CD4-positive, CD25-positive, alpha-beta regulatory T cell (primary cell): Measurements from ENCODE around the gene HUNK. TPM values are rescaled to one million over a fixed set of nuclear protein-coding genes. Genes with fewer than 3 reads are reported as not detected.

ENCODE experiments used
- ATAC-seq, 2 donors: fragments of 150-1000 bp; cut with Tn5 transposase; one replicate each; pipeline ENCODE4 v1.10.0; 2021; ENCODE audit warnings: low read depth in 2 of 2, moderate number of reproducible peaks in 2 of 2, moderate library complexity in 1 of 2
- DNase-seq, 3 donors: peaks; one replicate each; pipeline versions ENCODE4 v3.0.0 to v3.0.0-alpha.2; 2012 to 2022; ENCODE audit warnings: mixed read lengths in 1 of 3
- H3K27ac ChIP-seq: one replicate; pipeline ENCODE4 v1.7.0; 2013; ENCODE audit warnings: mild to moderate bottlenecking, low read length; ENCODE audit not compliant: insufficient read depth, poor library complexity, severe bottlenecking
- H3K27me3 ChIP-seq: one replicate; pipeline ENCODE4 v1.7.0; 2013; ENCODE audit warnings: low read length; ENCODE audit not compliant: control insufficient read depth, insufficient read depth
- H3K36me3 ChIP-seq: one replicate; pipeline ENCODE4 v1.7.0; 2013; ENCODE audit warnings: mild to moderate bottlenecking, low read length, moderate library complexity; ENCODE audit not compliant: control insufficient read depth, insufficient read depth
- H3K4me1 ChIP-seq: 2 replicates; pipeline ENCODE4 v1.7.0; 2013; ENCODE audit warnings: mild to moderate bottlenecking, low read length; ENCODE audit not compliant: insufficient read depth, control insufficient read depth, poor library complexity, severe bottlenecking
- H3K4me3 ChIP-seq: one replicate; pipeline ENCODE4 v1.7.0; 2013; ENCODE audit warnings: low read depth, mild to moderate bottlenecking, low read length, moderate library complexity
- H3K9me3 ChIP-seq, 2 experiments: 1 replicate in 1 of 2; 2 replicates in 1 of 2; pipeline ENCODE4 v1.7.0; 2013; ENCODE audit warnings: low read length in 2 of 2, mild to moderate bottlenecking in 1 of 2, moderate library complexity in 1 of 2; ENCODE audit not compliant: control insufficient read depth in 2 of 2
- H3K27ac Mint-ChIP-seq, 3 donors: one replicate each; pipeline ENCODE4 v1.8.0; 2020 to 2022; ENCODE audit warnings: mild to moderate bottlenecking in 3 of 3, mixed read lengths in 3 of 3, moderate library complexity in 2 of 3
- H3K27me3 Mint-ChIP-seq: one replicate; pipeline ENCODE4 v1.8.0; 2022; ENCODE audit warnings: mild to moderate bottlenecking, mixed read lengths
- H3K36me3 Mint-ChIP-seq: one replicate; pipeline ENCODE4 v1.8.0; 2020; ENCODE audit warnings: mixed read lengths
- H3K4me1 Mint-ChIP-seq, 4 donors: one replicate each; pipeline ENCODE4 v1.8.0; 2020 to 2022; ENCODE audit warnings: mixed read lengths in 4 of 4, mild to moderate bottlenecking in 1 of 4
- H3K4me3 Mint-ChIP-seq, 4 donors: one replicate each; pipeline ENCODE4 v1.8.0; 2020 to 2022; ENCODE audit warnings: mild to moderate bottlenecking in 4 of 4, mixed read lengths in 4 of 4, moderate library complexity in 3 of 4
- H3K9me3 Mint-ChIP-seq, 7 donors: one replicate each; pipeline ENCODE4 v1.8.0; 2020 to 2022; ENCODE audit warnings: mixed read lengths in 7 of 7, mild to moderate bottlenecking in 3 of 7, moderate library complexity in 2 of 7
- polyA plus RNA-seq, 4 donors: library from polyadenylated mRNA; unstranded; fragments of 300-500 nt; fragmentation: Illumina TruSeq; gene quantifications; one replicate each; pipeline ENCODE4 v1.2.3, GENCODE V29; 2021
- total RNA-seq: library from RNA; stranded (reverse); gene quantifications from one replicate; pipeline ENCODE4 v1.2.3, GENCODE V29; 2022

The HUNK gene
- total and polyA plus RNA-seq, 5 donors from 2014 or later = not detected

DNA sequence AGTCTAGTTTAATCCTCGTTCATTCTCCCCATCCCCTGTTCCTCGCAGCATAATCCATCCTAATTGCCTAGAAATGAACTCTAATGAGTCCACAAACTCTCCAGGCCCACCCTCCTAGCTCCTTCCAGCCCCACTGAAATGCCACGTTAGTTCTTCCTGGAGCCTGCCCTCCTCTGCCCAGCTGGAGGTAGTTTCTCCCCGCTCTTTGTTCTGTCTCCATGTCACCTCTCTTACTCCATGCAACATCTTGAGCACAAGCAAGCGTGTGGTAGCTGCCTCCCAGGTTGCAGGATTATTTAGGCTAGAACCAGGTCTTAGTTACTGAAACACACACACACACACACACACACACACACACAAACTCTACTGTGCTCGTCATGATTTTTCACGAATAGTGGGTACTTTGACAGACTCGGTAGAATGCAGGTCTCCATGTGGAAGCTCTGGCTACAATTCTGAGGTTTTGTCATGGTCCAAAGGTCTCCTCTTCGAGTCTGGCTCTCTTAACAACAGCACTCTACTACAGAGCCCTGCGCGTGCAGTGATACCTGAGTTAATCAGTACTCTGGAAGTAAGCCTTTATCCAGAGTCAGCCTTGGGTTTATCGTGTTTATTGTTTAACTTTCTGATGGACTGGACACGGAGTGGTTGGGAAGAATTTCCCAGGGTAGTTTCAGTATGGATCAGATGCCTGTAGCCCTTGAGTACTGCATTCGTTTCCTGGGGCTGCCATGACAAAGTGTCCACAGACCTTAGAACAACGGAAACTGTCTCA is 27.5 kb downstream of the HUNK start:
- no peaks in the 10 kb centered on the region for H3K27me3 ChIP-seq
- H3K4me1 Mint-ChIP-seq = peaks cover 0 to 10% (median 5%) of the 10 kb centered on the region in 4 donors
- peaks cover 5% of the 10 kb centered on the region for H3K27me3 Mint-ChIP-seq
- H3K27ac Mint-ChIP-seq = no peak overlapping the region
- no peak overlapping the region for H3K4me3 ChIP-seq
- ATAC-seq (no peak), DNase-seq (no peak)
- H3K9me3 ChIP-seq = no peaks in the 10 kb centered on the region
- H3K36me3 ChIP-seq = no peaks in the 10 kb centered on the region
- no peaks in the 10 kb centered on the region for H3K36me3 Mint-ChIP-seq
- H3K4me3 Mint-ChIP-seq = no peak overlapping the region
- no peaks in the 10 kb centered on the region for H3K4me1 ChIP-seq
- H3K9me3 Mint-ChIP-seq = peaks cover 0 to 2% (median 0%) of the 10 kb centered on the region in 7 donors
- no peak overlapping the region for H3K27ac ChIP-seq

DNA sequence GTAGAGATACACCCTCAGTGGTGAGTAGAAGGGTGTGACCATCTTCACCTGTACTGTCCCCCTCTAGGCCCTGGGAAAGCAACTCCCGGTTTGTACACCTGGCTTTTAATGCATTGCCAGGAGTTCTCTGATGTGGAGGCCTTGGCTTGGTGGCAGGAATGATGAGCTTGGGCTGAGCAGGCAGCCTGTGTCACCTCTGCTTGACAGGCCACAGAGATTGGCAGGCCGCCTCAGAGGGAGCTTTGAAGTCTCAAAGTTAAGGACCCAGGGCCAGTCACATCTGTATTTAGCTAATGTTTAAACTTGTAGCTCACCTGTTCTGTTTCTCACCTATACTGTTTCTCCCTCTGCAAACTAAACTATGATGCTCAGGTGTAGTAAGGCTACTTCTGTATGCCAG is 28.5 kb downstream of the HUNK start:
- H3K27me3 ChIP-seq = no peaks in the 10 kb centered on the region
- no peak overlapping the region for H3K27ac ChIP-seq
- H3K4me1 ChIP-seq = no peaks in the 10 kb centered on the region
- no peaks in the 10 kb centered on the region for H3K9me3 ChIP-seq
- Mint-ChIP-seq H3K4me1 (peaks cover 0 to 10% (median 5%) of the 10 kb centered on the region in 4 donors), H3K27me3 (peaks cover 5% of the 10 kb centered on the region), H3K36me3 (no peaks in the 10 kb centered on the region), H3K27ac (no peak overlapping the region), H3K4me3 (no peak overlapping the region), H3K9me3 (peaks cover 0 to 2% (median 0%) of the 10 kb centered on the region in 7 donors)
- DNase-seq = no peak
- H3K36me3 ChIP-seq = no peaks in the 10 kb centered on the region
- ATAC-seq = no peak
- H3K4me3 ChIP-seq = no peak overlapping the region

- H3K36me3 Mint-ChIP-seq = no peaks in the 10 kb centered on the region
- DNase-seq (no peak), ATAC-seq (no peak)
- H3K4me3 Mint-ChIP-seq = no peak overlapping the region
- H3K27ac Mint-ChIP-seq = no peak overlapping the region
- peaks cover 6% of the 10 kb centered on the region for H3K27me3 Mint-ChIP-seq
- H3K4me1 ChIP-seq = no peaks in the 10 kb centered on the region
- H3K27me3 ChIP-seq = no peaks in the 10 kb centered on the region
- H3K4me3 ChIP-seq = no peak overlapping the region
- H3K4me1 Mint-ChIP-seq = peaks cover 0 to 10% (median 5%) of the 10 kb centered on the region in 4 donors
- H3K36me3 ChIP-seq = no peaks in the 10 kb centered on the region
- no peaks in the 10 kb centered on the region for H3K9me3 ChIP-seq
- H3K27ac ChIP-seq = no peak overlapping the region
- H3K9me3 Mint-ChIP-seq = peaks cover 0 to 2% (median 0%) of the 10 kb centered on the region in 7 donors
Observed at GRCh38 chr21:31902438-31902837, 29.6 kb downstream of the HUNK start.

DNA sequence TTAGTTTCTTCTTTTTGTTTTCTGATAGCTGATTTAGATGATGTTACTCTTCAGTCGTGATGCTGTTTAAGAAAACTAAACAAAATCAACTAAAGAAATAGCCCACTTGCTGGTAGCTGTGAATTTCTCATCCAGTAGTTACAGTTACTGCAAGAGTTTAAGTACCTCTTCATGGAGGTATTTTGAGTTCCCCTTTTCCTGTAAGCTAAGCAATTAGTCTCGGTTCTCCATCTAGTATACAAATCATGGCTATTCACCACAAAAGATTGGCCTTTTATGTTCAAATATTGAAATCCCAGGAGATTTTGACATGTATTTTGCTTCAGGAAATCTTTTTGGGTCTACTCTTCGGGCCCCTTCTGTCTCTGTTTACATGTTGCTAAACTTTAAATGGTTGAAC is 31.1 kb downstream of the HUNK start:
- Mint-ChIP-seq H3K4me1 (peaks cover 0 to 10% (median 4%) of the 10 kb centered on the region in 4 donors), H3K27me3 (peaks cover 9% of the 10 kb centered on the region), H3K36me3 (no peaks in the 10 kb centered on the region), H3K27ac (no peak overlapping the region), H3K9me3 (peaks cover 0 to 2% (median 0%) of the 10 kb centered on the region in 7 donors), H3K4me3 (no peak overlapping the region)
- Histone ChIP-seq H3K9me3 (no peaks in the 10 kb centered on the region), H3K27me3 (no peaks in the 10 kb centered on the region), H3K4me1 (no peaks in the 10 kb centered on the region), H3K27ac (no peak overlapping the region), H3K36me3 (no peaks in the 10 kb centered on the region), H3K4me3 (no peak overlapping the region)
- ATAC-seq = no peak
- DNase-seq = no peak

- Histone ChIP-seq H3K27me3 (peaks cover 5% of the 10 kb centered on the region), H3K36me3 (no peaks in the 10 kb centered on the region), H3K27ac (no peak overlapping the region), H3K9me3 (no peaks in the 10 kb centered on the region), H3K4me3 (no peak overlapping the region), H3K4me1 (no peaks in the 10 kb centered on the region)
- no peaks in the 10 kb centered on the region for H3K4me1 Mint-ChIP-seq
- peaks cover 10% of the 10 kb centered on the region for H3K27me3 Mint-ChIP-seq
- H3K27ac Mint-ChIP-seq = peak overlapping the region in 1 of 3 donors; percentile 15
- H3K36me3 Mint-ChIP-seq = no peaks in the 10 kb centered on the region
- ATAC-seq = no peak
- no peaks in the 10 kb centered on the region for H3K9me3 Mint-ChIP-seq
- DNase-seq = no peak
- no peak overlapping the region for H3K4me3 Mint-ChIP-seq
Observed at GRCh38 chr21:31905503-31906451, 33.0 kb downstream of the HUNK start.

GRCh38 chr21:31908106-31909031 is 35.5 kb downstream of the HUNK start:
- Histone ChIP-seq H3K4me1 (no peaks in the 10 kb centered on the region), H3K4me3 (no peak overlapping the region), H3K36me3 (no peaks in the 10 kb centered on the region), H3K9me3 (no peaks in the 10 kb centered on the region), H3K27ac (no peak overlapping the region), H3K27me3 (peaks cover 5% of the 10 kb centered on the region)
- Mint-ChIP-seq H3K27ac (no peak overlapping the region), H3K9me3 (no peaks in the 10 kb centered on the region), H3K27me3 (peaks cover 20% of the 10 kb centered on the region), H3K4me3 (no peak overlapping the region), H3K36me3 (no peaks in the 10 kb centered on the region), H3K4me1 (no peaks in the 10 kb centered on the region)
- no peak for ATAC-seq
- DNase-seq = no peak
